HepG2 (cell line): ENCODE results near the gene METTL1. TPM values are rescaled to one million over a fixed set of nuclear protein-coding genes. Genes with fewer than 3 reads are reported as not detected.

Source experiments
- ARID4A ChIP-seq: sonication (generic); formaldehyde crosslinking; IDR thresholded peaks from 2 replicates; pipeline ENCODE4 v1.5.0; 2020; ENCODE audit warnings: mild to moderate bottlenecking, missing genetic modification reagents, borderline replicate concordance
- HNRNPLL ChIP-seq: fragments of 200-400 bp; formaldehyde crosslinking; IDR thresholded peaks from 2 replicates; pipeline ENCODE4 v1.6.1; 2017; ENCODE audit warnings: mild to moderate bottlenecking, low read depth, low read length; ENCODE audit not compliant: poor library complexity, severe bottlenecking
- MYC ChIP-seq: sonication (generic); formaldehyde crosslinking; IDR thresholded peaks from 2 replicates; pipeline ENCODE4 v1.9.0; 2021; ENCODE audit warnings: missing genetic modification reagents, borderline replicate concordance
- NR2C2 ChIP-seq: sonication (generic); formaldehyde crosslinking; IDR thresholded peaks from 2 replicates; pipeline ENCODE4 v1.4.0; 2020; ENCODE audit warnings: missing genetic modification reagents, mild to moderate bottlenecking, moderate library complexity, borderline replicate concordance
- SRSF9 ChIP-seq: fragments of 200-400 bp; formaldehyde crosslinking; IDR thresholded peaks from 2 replicates; pipeline ENCODE4 v1.6.1; 2018; ENCODE audit warnings: borderline replicate concordance, mild to moderate bottlenecking, low read depth, low read length; ENCODE audit not compliant: insufficient read depth, poor library complexity, severe bottlenecking
- ZNF121 ChIP-seq: sonication (generic); formaldehyde crosslinking; IDR thresholded peaks from 2 replicates; pipeline ENCODE4 v1.5.0; 2020; ENCODE audit warnings: mild to moderate bottlenecking, missing genetic modification reagents
- ZNF547 ChIP-seq: sonication (generic); formaldehyde crosslinking; IDR thresholded peaks from 2 replicates; pipeline ENCODE4 v1.5.1; 2020; ENCODE audit warnings: mild to moderate bottlenecking, missing genetic modification reagents
- ZNF737 ChIP-seq: sonication (generic); formaldehyde crosslinking; IDR thresholded peaks from 2 replicates; pipeline ENCODE4 v1.5.0; 2020; ENCODE audit warnings: missing genetic modification reagents, mild to moderate bottlenecking, borderline replicate concordance
- ZNF878 ChIP-seq: sonication (generic); formaldehyde crosslinking; IDR thresholded peaks from 2 replicates; pipeline ENCODE4 v1.8.1; 2023; ENCODE audit warnings: mild to moderate bottlenecking, missing genetic modification reagents, moderate library complexity
- polyA plus RNA-seq, 8 experiments: library from polyadenylated mRNA; depleted of rRNA in 3 of 8; stranded (reverse) in 7 of 8; unstranded in 1 of 8; fragments of >200 nt; fragmentation: Illumina TruSeq in 4 of 8; extraction: Trizol in 4 of 8; gene quantifications; 2 replicates each; pipeline versions ENCODE4 v1.2.1 to v1.2.3, GENCODE V29; 2011 to 2016; ENCODE audit warnings: low read depth in 4 of 8, missing spikeins in 1 of 8, mixed read lengths in 1 of 8; ENCODE audit not compliant: insufficient read depth in 1 of 8
- total RNA-seq, 5 experiments: library from RNA; depleted of rRNA; stranded (reverse); fragments of >200 nt; fragmentation: Illumina TruSeq; extraction: Trizol; gene quantifications; 2 replicates each; pipeline ENCODE4 v1.2.3, GENCODE V29; 2016; ENCODE audit warnings: low read depth in 1 of 5
- TF ChIP-seq, protein P1 (sequence below): sonication (generic); formaldehyde crosslinking; IDR thresholded peaks from 2 replicates; pipeline ENCODE4 v1.4.0; 2020; ENCODE audit warnings: missing genetic modification reagents, borderline replicate concordance
- TF ChIP-seq, protein P2 (sequence below): sonication (generic); formaldehyde crosslinking; IDR thresholded peaks from 2 replicates; pipeline ENCODE4 v1.5.1; 2020; ENCODE audit warnings: mild to moderate bottlenecking, moderate library complexity, missing genetic modification reagents
- TF ChIP-seq, protein P3 (sequence below): sonication (generic); formaldehyde crosslinking; IDR thresholded peaks from 2 replicates; pipeline ENCODE4 v1.4.0; 2020; ENCODE audit warnings: missing genetic modification reagents

Gene METTL1
- total and polyA plus RNA-seq, 2 of the 13 experiments (the other 11 are each of a cell fraction or from before 2014, with no cell fraction given), result 34.7 to 36.9 TPM

- TF ChIP-seq, protein P1, sequence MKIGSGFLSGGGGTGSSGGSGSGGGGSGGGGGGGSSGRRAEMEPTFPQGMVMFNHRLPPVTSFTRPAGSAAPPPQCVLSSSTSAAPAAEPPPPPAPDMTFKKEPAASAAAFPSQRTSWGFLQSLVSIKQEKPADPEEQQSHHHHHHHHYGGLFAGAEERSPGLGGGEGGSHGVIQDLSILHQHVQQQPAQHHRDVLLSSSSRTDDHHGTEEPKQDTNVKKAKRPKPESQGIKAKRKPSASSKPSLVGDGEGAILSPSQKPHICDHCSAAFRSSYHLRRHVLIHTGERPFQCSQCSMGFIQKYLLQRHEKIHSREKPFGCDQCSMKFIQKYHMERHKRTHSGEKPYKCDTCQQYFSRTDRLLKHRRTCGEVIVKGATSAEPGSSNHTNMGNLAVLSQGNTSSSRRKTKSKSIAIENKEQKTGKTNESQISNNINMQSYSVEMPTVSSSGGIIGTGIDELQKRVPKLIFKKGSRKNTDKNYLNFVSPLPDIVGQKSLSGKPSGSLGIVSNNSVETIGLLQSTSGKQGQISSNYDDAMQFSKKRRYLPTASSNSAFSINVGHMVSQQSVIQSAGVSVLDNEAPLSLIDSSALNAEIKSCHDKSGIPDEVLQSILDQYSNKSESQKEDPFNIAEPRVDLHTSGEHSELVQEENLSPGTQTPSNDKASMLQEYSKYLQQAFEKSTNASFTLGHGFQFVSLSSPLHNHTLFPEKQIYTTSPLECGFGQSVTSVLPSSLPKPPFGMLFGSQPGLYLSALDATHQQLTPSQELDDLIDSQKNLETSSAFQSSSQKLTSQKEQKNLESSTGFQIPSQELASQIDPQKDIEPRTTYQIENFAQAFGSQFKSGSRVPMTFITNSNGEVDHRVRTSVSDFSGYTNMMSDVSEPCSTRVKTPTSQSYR (CRISPR knock-in tag), result no peak
- TF ChIP-seq, protein P2, sequence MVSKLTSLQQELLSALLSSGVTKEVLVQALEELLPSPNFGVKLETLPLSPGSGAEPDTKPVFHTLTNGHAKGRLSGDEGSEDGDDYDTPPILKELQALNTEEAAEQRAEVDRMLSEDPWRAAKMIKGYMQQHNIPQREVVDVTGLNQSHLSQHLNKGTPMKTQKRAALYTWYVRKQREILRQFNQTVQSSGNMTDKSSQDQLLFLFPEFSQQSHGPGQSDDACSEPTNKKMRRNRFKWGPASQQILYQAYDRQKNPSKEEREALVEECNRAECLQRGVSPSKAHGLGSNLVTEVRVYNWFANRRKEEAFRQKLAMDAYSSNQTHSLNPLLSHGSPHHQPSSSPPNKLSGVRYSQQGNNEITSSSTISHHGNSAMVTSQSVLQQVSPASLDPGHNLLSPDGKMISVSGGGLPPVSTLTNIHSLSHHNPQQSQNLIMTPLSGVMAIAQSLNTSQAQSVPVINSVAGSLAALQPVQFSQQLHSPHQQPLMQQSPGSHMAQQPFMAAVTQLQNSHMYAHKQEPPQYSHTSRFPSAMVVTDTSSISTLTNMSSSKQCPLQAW, result 0 out of 2 replicates have a peak, but pooled peaks have one; percentile 4
- TF ChIP-seq, protein P3, sequence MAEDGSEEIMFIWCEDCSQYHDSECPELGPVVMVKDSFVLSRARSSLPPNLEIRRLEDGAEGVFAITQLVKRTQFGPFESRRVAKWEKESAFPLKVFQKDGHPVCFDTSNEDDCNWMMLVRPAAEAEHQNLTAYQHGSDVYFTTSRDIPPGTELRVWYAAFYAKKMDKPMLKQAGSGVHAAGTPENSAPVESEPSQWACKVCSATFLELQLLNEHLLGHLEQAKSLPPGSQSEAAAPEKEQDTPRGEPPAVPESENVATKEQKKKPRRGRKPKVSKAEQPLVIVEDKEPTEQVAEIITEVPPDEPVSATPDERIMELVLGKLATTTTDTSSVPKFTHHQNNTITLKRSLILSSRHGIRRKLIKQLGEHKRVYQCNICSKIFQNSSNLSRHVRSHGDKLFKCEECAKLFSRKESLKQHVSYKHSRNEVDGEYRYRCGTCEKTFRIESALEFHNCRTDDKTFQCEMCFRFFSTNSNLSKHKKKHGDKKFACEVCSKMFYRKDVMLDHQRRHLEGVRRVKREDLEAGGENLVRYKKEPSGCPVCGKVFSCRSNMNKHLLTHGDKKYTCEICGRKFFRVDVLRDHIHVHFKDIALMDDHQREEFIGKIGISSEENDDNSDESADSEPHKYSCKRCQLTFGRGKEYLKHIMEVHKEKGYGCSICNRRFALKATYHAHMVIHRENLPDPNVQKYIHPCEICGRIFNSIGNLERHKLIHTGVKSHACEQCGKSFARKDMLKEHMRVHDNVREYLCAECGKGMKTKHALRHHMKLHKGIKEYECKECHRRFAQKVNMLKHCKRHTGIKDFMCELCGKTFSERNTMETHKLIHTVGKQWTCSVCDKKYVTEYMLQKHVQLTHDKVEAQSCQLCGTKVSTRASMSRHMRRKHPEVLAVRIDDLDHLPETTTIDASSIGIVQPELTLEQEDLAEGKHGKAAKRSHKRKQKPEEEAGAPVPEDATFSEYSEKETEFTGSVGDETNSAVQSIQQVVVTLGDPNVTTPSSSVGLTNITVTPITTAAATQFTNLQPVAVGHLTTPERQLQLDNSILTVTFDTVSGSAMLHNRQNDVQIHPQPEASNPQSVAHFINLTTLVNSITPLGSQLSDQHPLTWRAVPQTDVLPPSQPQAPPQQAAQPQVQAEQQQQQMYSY (CRISPR knock-in tag), result peak; percentile 55; the same call in 1 of the 2 replicates
- TF ChIP-seq ARID4A (0 out of 2 replicates have a peak, but pooled peaks have one; percentile 32), ZNF878 (CRISPR knock-in tag) (no peak), SRSF9 (no peak), ZNF121 (CRISPR knock-in tag) (no peak), ZNF737 (CRISPR knock-in tag) (no peak), HNRNPLL (peak; percentile 38), MYC (CRISPR knock-in tag) (peak; percentile 27; the same call in 1 of the 2 replicates), ZNF547 (no peak), NR2C2 (CRISPR knock-in tag) (peak; percentile 58)
These were observed 34.1 kb downstream of the METTL1 start (continued) for GRCh38 chr12:57737467-57738460.
